Measurements from ENCODE around the gene ZNF296.

DNA sequence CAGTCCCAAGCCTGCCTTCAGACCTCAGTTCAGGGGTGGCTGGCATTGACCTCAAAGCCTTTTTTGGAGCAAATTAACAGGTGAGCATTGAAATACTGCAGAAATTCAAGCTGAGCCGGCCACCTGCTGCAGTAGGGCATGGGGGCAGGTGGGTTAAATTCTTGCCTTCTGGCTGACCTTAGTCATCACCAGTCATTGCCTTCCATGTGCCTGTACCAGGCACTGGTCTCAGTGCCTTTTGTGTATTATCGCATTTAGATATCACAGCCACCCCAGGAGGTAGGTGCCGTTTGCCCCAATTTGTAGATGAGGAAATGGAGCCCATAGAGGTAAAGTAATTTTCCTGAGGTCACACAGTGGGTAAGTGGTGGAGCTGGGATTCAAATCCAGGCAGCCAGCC is 23.9 kb upstream of the ZNF296 start:
- TF ChIP-seq CTCF (optimal IDR thresholded peaks at IDR 0.05 in 1 of 3, IDR thresholded peaks at IDR 0.05 in 1 of 3, conservative IDR thresholded peaks at IDR 0.05 in 1 of 3; ENCODE audit: extremely low read depth in 1 of 3, insufficient read depth in 2 of 3, low read length in 3 of 3) (no peak), EZH2 (IDR thresholded peaks at IDR 0.05; ENCODE audit: low read length) (no peak)

All from keratinocyte (primary cell).